ENCODE measurements around the gene PRDM8. TPM values are rescaled to one million over a fixed set of nuclear protein-coding genes. Genes with fewer than 3 reads are reported as not detected.

PRDM8 gene
- total and polyA plus RNA-seq, 2 of the 8 experiments (the other 6 are each of a cell fraction or from before 2014, with no cell fraction given): not detected

GRCh38 chr4:80239480-80240150 lies 42.3 kb downstream of the PRDM8 start:
- FAIRE-seq: no peak
- no peak overlapping the region for H3K4me3 ChIP-seq (ENCODE audit: extremely low read depth in 1 of 4, insufficient read depth in 2 of 4, low read depth in 3 of 4, low read length in 4 of 4)
- H4K8ac ChIP-seq (ENCODE audit: extremely low read depth, insufficient read depth, low read length): no peak overlapping the region
- H2AK5ac ChIP-seq (ENCODE audit: low read depth, low read length): no peak overlapping the region
- no peaks in the 10 kb centered on the region for H3K23me2 ChIP-seq (ENCODE audit: low read depth, low read length)
- H4K91ac ChIP-seq (replicated peaks; ENCODE audit: insufficient read length, low read length): no peak overlapping the region
- H3K4me2 ChIP-seq (ENCODE audit: insufficient read depth in 1 of 2, low read depth in 2 of 2, low read length in 2 of 2): no peak overlapping the region
- CTCF ChIA-PET (ENCODE audit: partially characterized antibody): interaction anchor here (1.7 to 1.8 kb wide), 2 partner anchors 19 kb away, joined by 5 to 8 read pairs; no protein-coding TSS in a partner anchor
- H2BK120ac ChIP-seq (replicated peaks; ENCODE audit: low read depth, low read length): no peak overlapping the region
- H4K20me1 ChIP-seq (replicated peaks in 1 of 2; ENCODE audit: control insufficient read depth in 1 of 2, insufficient read depth in 2 of 2, low read length in 2 of 2): no peaks in the 10 kb centered on the region
- H3K56ac ChIP-seq (replicated peaks; ENCODE audit: insufficient read length, low read depth, low read length): no peak overlapping the region
- no peak for TF ChIP-seq YY1 (IDR thresholded peaks at IDR 0.05; ENCODE audit: low read depth, low read length)
- TF ChIP-seq TBP (IDR thresholded peaks at IDR 0.05; ENCODE audit: low read depth, low read length): no peak
- no peak for TF ChIP-seq EZH2 (IDR thresholded peaks at IDR 0.05; ENCODE audit: low read depth, low read length, severe bottlenecking)
- TF ChIP-seq EP300 (IDR thresholded peaks at IDR 0.05; ENCODE audit: borderline replicate concordance in 1 of 2, low read depth in 2 of 2, low read length in 2 of 2): no peak
- no peak overlapping the region for H3K27ac ChIP-seq (ENCODE audit: low read depth, low read length)
- no peaks in the 10 kb centered on the region for H3K36me3 ChIP-seq (ENCODE audit: control insufficient read depth in 2 of 4, insufficient read depth in 4 of 4, low read length in 3 of 4)
- no peaks in the 10 kb centered on the region for H3K79me1 ChIP-seq (ENCODE audit: low read depth, low read length)
- H4K5ac ChIP-seq (ENCODE audit: insufficient read length, low read depth, low read length): no peak overlapping the region
- no peak overlapping the region for H2BK5ac ChIP-seq (ENCODE audit: low read depth, low read length)
- no peaks in the 10 kb centered on the region for H3K27me3 ChIP-seq (replicated peaks in 1 of 4; ENCODE audit: control insufficient read depth in 3 of 4, extremely low read depth in 1 of 4, insufficient read depth in 3 of 4, low read length in 3 of 4)
- no peak overlapping the region for H3K4ac ChIP-seq (replicated peaks; ENCODE audit: insufficient read length, low read depth, low read length)
- no peaks in the 10 kb centered on the region for H3K9me3 ChIP-seq (ENCODE audit: insufficient read depth in 2 of 2, low read depth in 1 of 2, low read length in 1 of 2)
- no peaks in the 10 kb centered on the region for H3K79me2 ChIP-seq (ENCODE audit: control insufficient read depth in 1 of 2, insufficient read depth in 2 of 2, low read length in 2 of 2)
- no peak overlapping the region for H3K9ac ChIP-seq (replicated peaks in 1 of 4; ENCODE audit: extremely low read depth in 1 of 4, low read depth in 3 of 4, low read length in 3 of 4)
- POLR2A ChIA-PET (ENCODE audit: partially characterized antibody): no interaction called here
- 89% methylated on average over 3 of the region's 3 CpGs; no CpG with 5 or more reads in 1 of the 2 experiments for WGBS, 2 experiments (ENCODE audit: extremely low coverage in 1 of 2, insufficient coverage in 1 of 2, insufficient read length in 1 of 2, insufficient replicate concordance in 2 of 2, low coverage in 1 of 2, low lambda C conversion rate in 2 of 2, missing lambda C conversion rate in 1 of 2)
- no peak overlapping the region for H3K18ac ChIP-seq (ENCODE audit: extremely low read depth, low read length)
- H3K4me1 ChIP-seq (replicated peaks in 1 of 4; ENCODE audit: control insufficient read depth in 3 of 4, insufficient read depth in 4 of 4, low read length in 3 of 4): no peaks in the 10 kb centered on the region
- no peak overlapping the region for H2BK20ac ChIP-seq (ENCODE audit: low read length)
- H3K23ac ChIP-seq (ENCODE audit: insufficient read length): no peak overlapping the region
- DNase-seq (ENCODE audit: low read depth in 1 of 2, low spot score in 2 of 2): no peak
- H2BK12ac ChIP-seq (ENCODE audit: low read depth, low read length): no peak overlapping the region
- no peak overlapping the region for H2AFZ ChIP-seq (ENCODE audit: low read length)
- H3K14ac ChIP-seq (ENCODE audit: insufficient read length): no peak overlapping the region
- H2BK15ac ChIP-seq (ENCODE audit: low read length): no peak overlapping the region

All from H1 (cell line).